Measurements from ENCODE around the gene ZAP70. TPM values are rescaled to one million over a fixed set of nuclear protein-coding genes. Genes with fewer than 3 reads are reported as not detected.

ZAP70 gene
- total and polyA plus RNA-seq, 9 donors, result 0.45 to 2.0 (median 0.75) TPM

DNA sequence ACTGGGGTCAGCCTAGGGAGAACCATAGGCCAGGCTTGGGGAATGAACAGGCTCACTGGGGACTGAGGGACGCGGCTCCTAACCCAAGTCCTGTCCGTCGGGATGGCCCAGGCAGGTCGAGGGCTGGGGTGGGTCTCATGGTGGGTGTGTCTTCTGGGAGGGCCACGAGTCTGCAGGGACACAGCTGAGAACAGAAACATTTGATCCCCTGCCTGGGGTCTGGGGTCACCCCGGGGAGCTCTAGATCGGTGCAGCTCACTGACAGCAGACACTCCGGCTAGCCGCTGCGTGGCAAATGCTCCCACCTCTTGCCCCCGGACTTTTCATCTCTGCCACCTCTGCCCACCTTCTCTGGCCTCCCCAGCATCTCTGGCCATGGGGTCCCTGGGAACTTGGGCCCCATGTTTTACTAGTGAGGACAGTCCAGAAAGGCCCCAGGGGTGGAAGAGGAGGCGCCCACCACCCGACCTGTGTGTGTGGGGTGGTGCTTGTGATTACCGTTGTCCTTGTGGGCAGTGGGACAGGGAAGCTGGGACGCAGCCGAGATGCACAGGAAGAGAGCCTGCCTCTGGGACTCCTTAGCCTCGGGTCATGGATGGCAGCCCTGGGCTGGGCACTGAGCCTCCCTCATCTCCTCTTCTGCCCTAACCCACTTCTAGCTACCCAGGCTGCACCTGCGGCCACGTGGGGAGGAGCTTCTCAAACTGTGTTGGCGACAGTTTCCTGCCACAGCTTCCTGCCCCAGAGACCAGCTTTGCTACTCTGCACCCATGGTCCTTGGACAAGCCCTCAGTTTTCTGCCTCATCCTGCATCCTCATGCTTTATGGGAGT, 4.9 kb downstream of the ZAP70 start:
- TF ChIP-seq, protein P1, sequence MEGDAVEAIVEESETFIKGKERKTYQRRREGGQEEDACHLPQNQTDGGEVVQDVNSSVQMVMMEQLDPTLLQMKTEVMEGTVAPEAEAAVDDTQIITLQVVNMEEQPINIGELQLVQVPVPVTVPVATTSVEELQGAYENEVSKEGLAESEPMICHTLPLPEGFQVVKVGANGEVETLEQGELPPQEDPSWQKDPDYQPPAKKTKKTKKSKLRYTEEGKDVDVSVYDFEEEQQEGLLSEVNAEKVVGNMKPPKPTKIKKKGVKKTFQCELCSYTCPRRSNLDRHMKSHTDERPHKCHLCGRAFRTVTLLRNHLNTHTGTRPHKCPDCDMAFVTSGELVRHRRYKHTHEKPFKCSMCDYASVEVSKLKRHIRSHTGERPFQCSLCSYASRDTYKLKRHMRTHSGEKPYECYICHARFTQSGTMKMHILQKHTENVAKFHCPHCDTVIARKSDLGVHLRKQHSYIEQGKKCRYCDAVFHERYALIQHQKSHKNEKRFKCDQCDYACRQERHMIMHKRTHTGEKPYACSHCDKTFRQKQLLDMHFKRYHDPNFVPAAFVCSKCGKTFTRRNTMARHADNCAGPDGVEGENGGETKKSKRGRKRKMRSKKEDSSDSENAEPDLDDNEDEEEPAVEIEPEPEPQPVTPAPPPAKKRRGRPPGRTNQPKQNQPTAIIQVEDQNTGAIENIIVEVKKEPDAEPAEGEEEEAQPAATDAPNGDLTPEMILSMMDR (IDR thresholded peaks at IDR 0.05), result no peak
- TF ChIP-seq POLR2A (IDR thresholded peaks at IDR 0.05) (no peak), EP300 (IDR thresholded peaks at IDR 0.05) (no peak)
- no peak for DNase-seq
- H3K4me3 ChIP-seq, result no peak overlapping the region
- H3K27me3 ChIP-seq, result no peaks in the 10 kb centered on the region
- no peaks in the 10 kb centered on the region for H3K36me3 ChIP-seq
- H3K4me1 ChIP-seq (ENCODE audit: insufficient read depth), result no peaks in the 10 kb centered on the region
- WGBS, 3 donors, result 82 to 86% (median 82%) methylated on average over 21 of the region's 21 CpGs
- H3K9me3 ChIP-seq, result no peaks in the 10 kb centered on the region
- intact Hi-C loops (cut with DNase I), result no loop called here
- no peak overlapping the region for H3K27ac ChIP-seq

DNA sequence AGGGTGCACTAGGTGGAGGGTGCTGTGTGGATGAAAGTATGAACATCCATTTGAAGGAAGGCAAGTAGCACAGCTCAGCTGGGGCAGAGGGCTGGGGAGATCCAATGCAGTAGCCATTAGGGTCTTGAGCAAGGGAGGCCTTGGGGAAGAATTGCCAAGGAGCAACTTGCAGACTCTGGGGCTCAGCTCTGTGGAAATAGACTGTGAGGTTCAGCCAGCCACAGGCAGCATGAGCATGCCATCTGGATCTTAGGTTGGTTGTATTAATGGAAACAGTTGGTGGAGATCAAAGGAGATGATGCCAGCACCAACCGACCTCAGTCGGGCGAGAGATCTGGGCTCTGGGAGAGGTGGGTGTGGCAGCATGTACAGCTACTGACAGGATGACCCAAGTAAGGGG, 5.6 kb downstream of the ZAP70 start:
- H3K27ac ChIP-seq, result no peak overlapping the region
- intact Hi-C loops (cut with DNase I), result no loop called here
- no peaks in the 10 kb centered on the region for H3K36me3 ChIP-seq
- DNase-seq, result no peak
- H3K4me3 ChIP-seq, result no peak overlapping the region
- no peaks in the 10 kb centered on the region for H3K27me3 ChIP-seq
- no peak for TF ChIP-seq POLR2A (IDR thresholded peaks at IDR 0.05)
- no peak for TF ChIP-seq EP300 (IDR thresholded peaks at IDR 0.05)
- TF ChIP-seq, protein P1 (IDR thresholded peaks at IDR 0.05), result no peak
- H3K4me1 ChIP-seq (ENCODE audit: insufficient read depth), result no peaks in the 10 kb centered on the region
- H3K9me3 ChIP-seq, result no peaks in the 10 kb centered on the region
- 81 to 91% (median 83%) methylated on average over 3 of the region's 3 CpGs for WGBS, 3 donors

DNA sequence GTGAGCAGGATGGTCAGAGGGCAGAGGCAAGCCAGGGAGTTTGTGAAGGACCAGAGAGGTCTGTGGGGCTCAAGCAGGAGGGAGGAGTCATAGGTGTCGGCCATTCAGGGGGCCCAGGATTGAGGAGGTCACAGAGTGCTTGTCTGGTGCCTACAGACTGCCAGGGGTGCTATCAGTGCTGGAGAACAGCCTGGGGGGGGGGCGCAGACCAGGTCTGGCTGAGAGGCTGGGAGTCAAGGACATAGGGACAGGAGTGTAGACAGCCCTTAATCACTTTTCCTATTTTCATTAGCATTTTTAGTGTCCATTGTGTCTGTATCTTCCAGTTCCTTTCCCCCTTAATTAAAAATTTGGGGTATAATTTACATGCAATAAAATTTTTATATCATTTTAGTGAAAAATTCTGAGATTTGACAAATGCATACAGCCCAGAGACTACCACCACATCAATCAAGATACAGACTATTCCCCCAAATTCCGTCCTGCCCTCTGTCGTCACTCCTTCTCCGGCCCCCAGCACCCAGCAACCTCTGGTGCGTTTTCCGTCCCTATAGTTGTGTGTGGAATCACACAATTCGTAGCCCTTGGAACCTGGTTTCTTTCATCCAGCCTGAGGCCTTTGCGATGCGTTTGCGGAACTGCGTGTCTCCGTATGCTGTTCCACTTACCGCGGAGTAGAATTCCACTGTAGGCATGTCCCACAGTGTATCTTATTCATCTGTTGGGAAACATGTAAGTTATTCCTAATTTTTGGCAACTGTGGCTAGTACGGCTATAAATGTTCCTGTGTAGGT, 6.2 kb downstream of the ZAP70 start:
- intact Hi-C loops (cut with DNase I), result no loop called here
- Histone ChIP-seq H3K4me1 (ENCODE audit: insufficient read depth) (no peaks in the 10 kb centered on the region), H3K36me3 (no peaks in the 10 kb centered on the region), H3K27ac (no peak overlapping the region), H3K9me3 (no peaks in the 10 kb centered on the region), H3K4me3 (no peak overlapping the region), H3K27me3 (no peaks in the 10 kb centered on the region)
- DNase-seq, result no peak
- TF ChIP-seq POLR2A (IDR thresholded peaks at IDR 0.05) (no peak), EP300 (IDR thresholded peaks at IDR 0.05) (no peak)
- TF ChIP-seq, protein P1 (IDR thresholded peaks at IDR 0.05), result no peak
- 92 to 95% (median 94%) methylated on average over 16 of the region's 16 CpGs for WGBS, 3 donors

DNA sequence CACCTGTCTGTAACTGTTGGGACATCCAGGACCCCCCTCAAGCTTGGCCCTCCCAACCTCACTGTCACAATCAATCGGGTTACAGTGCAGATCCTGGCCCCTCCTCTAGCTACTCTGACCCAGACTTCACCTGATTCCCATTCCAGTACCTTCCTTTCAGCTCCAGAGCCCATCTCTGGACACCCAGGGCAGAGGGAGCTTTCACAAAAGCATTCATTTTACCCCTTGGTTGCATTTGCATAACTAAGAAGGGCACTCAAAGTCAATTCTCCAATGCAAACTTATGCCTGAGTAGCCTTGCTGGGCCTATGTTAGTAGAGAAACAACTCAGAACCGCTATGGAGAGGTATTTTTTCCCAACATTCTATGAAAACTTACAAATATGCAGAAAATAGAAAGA, 7.4 kb downstream of the ZAP70 start:
- intact Hi-C loops (cut with DNase I), result loop anchor here in 1 of 4 donors (1.0 kb wide), 1 partner anchor 37 kb away; no protein-coding TSS in a partner anchor
- no peaks in the 10 kb centered on the region for H3K27me3 ChIP-seq
- no peaks in the 10 kb centered on the region for H3K36me3 ChIP-seq
- H3K27ac ChIP-seq, result no peak overlapping the region
- DNase-seq, result no peak
- 73 to 81% (median 76%) methylated on average over 2 of the region's 2 CpGs for WGBS, 3 donors
- H3K4me1 ChIP-seq (ENCODE audit: insufficient read depth), result no peaks in the 10 kb centered on the region
- no peaks in the 10 kb centered on the region for H3K9me3 ChIP-seq
- TF ChIP-seq POLR2A (IDR thresholded peaks at IDR 0.05), result no peak
- TF ChIP-seq, protein P1 (IDR thresholded peaks at IDR 0.05), result no peak
- TF ChIP-seq EP300 (IDR thresholded peaks at IDR 0.05), result no peak
- no peak overlapping the region for H3K4me3 ChIP-seq

Data from ovary (tissue), 9 donors.